ENCODE measurements around the gene DIS3L2. TPM values are rescaled to one million over a fixed set of nuclear protein-coding genes. Genes with fewer than 3 reads are reported as not detected.

Gene DIS3L2
- total RNA-seq, 2 donors from 2014 or later = 39.5 to 42.4 TPM

- WGBS, 2 experiments (ENCODE audit: insufficient coverage in 1 of 2, insufficient read length in 1 of 2) = 67 to 73% methylated on average over 7 to 12 of the region's 12 CpGs
- TF ChIP-seq, protein P1, sequence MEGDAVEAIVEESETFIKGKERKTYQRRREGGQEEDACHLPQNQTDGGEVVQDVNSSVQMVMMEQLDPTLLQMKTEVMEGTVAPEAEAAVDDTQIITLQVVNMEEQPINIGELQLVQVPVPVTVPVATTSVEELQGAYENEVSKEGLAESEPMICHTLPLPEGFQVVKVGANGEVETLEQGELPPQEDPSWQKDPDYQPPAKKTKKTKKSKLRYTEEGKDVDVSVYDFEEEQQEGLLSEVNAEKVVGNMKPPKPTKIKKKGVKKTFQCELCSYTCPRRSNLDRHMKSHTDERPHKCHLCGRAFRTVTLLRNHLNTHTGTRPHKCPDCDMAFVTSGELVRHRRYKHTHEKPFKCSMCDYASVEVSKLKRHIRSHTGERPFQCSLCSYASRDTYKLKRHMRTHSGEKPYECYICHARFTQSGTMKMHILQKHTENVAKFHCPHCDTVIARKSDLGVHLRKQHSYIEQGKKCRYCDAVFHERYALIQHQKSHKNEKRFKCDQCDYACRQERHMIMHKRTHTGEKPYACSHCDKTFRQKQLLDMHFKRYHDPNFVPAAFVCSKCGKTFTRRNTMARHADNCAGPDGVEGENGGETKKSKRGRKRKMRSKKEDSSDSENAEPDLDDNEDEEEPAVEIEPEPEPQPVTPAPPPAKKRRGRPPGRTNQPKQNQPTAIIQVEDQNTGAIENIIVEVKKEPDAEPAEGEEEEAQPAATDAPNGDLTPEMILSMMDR (conservative IDR thresholded peaks at IDR 0.05) = peak; percentile 93
- Mint-ChIP-seq H3K36me3 (ENCODE audit: low read depth) (no peaks in the 10 kb centered on the region), H3K4me3 (no peak overlapping the region), H3K27ac (no peak overlapping the region), H3K27me3 (ENCODE audit: insufficient read depth) (no peaks in the 10 kb centered on the region), H3K9me3 (no peaks in the 10 kb centered on the region), H3K4me1 (peaks cover 7% of the 10 kb centered on the region)
- no peaks in the 10 kb centered on the region for H3K27me3 ChIP-seq (ENCODE audit: control insufficient read depth, insufficient read depth, low read length, poor library complexity, severe bottlenecking)
- no peaks in the 10 kb centered on the region for H3K36me3 ChIP-seq (ENCODE audit: control insufficient read depth, insufficient read depth, low read length)
- H3K4me1 ChIP-seq (ENCODE audit: control insufficient read depth, insufficient read depth, low read length) = peaks cover 5% of the 10 kb centered on the region
- no peak overlapping the region for H3K9ac ChIP-seq (ENCODE audit: extremely low read depth, low read length, poor library complexity, severe bottlenecking)
- no peak overlapping the region for H3K27ac ChIP-seq (ENCODE audit: low read depth, low read length)
- H3K9me3 ChIP-seq (ENCODE audit: control insufficient read depth, low read length) = no peaks in the 10 kb centered on the region
- no peak overlapping the region for H3K4me3 ChIP-seq (ENCODE audit: low read length)
- DNase-seq = peak; percentile 98
These were observed 365.9 kb downstream of the DIS3L2 start for GRCh38 chr2:232327105-232328031.

DNA sequence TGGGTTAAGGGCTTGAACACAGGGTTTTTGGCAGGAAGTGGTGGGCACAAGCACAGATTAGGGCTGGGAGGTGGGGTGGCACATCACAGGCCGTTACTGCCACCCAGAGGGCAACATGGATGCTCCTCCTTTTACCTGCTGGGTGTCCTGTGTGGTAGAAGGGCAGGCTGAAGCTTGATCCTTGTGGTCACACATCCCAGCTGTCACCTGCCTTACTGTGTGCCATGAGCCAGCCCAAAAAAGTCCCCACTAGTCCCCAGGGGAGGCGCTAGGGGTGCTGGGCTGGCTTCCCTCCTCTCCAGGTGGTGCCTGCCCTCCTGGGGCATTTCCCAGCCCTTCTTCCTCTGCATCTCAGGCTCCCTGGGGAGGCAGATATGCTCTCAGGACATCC lies 366.5 kb downstream of the DIS3L2 start:
- Histone ChIP-seq H3K36me3 (ENCODE audit: control insufficient read depth, insufficient read depth, low read length) (no peaks in the 10 kb centered on the region), H3K9me3 (ENCODE audit: control insufficient read depth, low read length) (no peaks in the 10 kb centered on the region), H3K4me1 (ENCODE audit: control insufficient read depth, insufficient read depth, low read length) (peaks cover 5% of the 10 kb centered on the region), H3K4me3 (ENCODE audit: low read length) (no peak overlapping the region), H3K27me3 (ENCODE audit: control insufficient read depth, insufficient read depth, low read length, poor library complexity, severe bottlenecking) (no peaks in the 10 kb centered on the region), H3K9ac (ENCODE audit: extremely low read depth, low read length, poor library complexity, severe bottlenecking) (no peak overlapping the region), H3K27ac (ENCODE audit: low read depth, low read length) (no peak overlapping the region)
- Mint-ChIP-seq H3K4me3 (no peak overlapping the region), H3K9me3 (no peaks in the 10 kb centered on the region), H3K27me3 (ENCODE audit: insufficient read depth) (no peaks in the 10 kb centered on the region), H3K36me3 (ENCODE audit: low read depth) (no peaks in the 10 kb centered on the region), H3K27ac (no peak overlapping the region), H3K4me1 (peaks cover 7% of the 10 kb centered on the region)
- TF ChIP-seq, protein P1 (conservative IDR thresholded peaks at IDR 0.05) = no peak
- WGBS, 2 experiments (ENCODE audit: insufficient coverage in 1 of 2, insufficient read length in 1 of 2) = 77 to 80% methylated on average over 1 to 2 of the region's 2 CpGs
- peak; percentile 54 for DNase-seq

DNA sequence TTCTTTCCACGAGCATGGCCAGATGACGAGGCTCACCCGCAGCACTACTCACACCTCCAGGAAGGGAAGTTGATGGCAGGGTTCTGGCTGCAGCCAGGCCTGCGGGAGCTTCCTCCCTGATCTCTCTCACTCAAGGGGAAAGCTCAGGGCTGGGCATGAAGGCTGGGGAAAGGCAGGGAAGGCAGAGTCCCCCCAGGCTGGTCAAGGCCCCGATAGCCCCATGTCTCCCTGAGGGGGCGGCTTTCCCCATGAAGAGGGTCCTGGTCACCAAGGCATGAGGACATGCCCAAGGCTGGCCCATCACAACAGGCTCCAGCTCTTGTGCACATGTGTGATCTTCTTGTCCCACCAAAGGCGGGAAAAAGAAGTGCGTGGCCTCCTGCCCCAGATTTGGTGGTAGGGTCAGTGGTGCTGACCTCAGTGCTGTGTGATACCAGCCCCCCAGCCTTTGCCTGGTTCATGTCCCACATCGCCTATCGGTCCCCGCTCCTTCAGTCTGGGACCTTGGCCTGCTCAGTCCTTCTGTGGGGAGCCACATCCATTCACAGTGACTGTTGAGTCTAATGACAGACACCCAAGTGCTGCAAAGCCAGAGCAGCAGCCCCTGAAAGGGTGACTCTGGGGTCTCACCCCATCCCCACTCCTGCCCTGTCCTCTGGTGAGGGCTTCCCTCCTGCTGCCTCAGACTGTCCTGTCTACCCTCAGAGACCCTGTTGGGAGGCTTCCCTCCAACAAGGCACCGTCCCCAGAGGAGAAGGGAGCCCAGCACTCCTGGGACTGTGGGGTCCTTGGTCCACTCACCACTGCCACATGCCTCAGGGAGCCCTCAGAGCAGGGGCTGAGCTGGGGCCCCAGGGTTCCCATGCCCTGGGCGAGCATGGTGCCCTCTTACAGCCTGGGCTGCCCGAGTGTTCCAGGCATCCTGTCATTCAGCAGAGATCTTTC lies 367.3 kb downstream of the DIS3L2 start:
- whole genome bisulfite sequencing, 2 experiments (ENCODE audit: insufficient coverage in 1 of 2, insufficient read length in 1 of 2) = 91 to 96% methylated on average over 7 to 14 of the region's 14 CpGs
- Mint-ChIP-seq H3K27me3 (ENCODE audit: insufficient read depth) (no peaks in the 10 kb centered on the region), H3K9me3 (no peaks in the 10 kb centered on the region), H3K27ac (no peak overlapping the region), H3K4me3 (no peak overlapping the region), H3K4me1 (peaks cover 6% of the 10 kb centered on the region), H3K36me3 (ENCODE audit: low read depth) (no peaks in the 10 kb centered on the region)
- Histone ChIP-seq H3K4me1 (ENCODE audit: control insufficient read depth, insufficient read depth, low read length) (peaks cover 5% of the 10 kb centered on the region), H3K9me3 (ENCODE audit: control insufficient read depth, low read length) (no peaks in the 10 kb centered on the region), H3K36me3 (ENCODE audit: control insufficient read depth, insufficient read depth, low read length) (no peaks in the 10 kb centered on the region), H3K9ac (ENCODE audit: extremely low read depth, low read length, poor library complexity, severe bottlenecking) (no peak overlapping the region), H3K27me3 (ENCODE audit: control insufficient read depth, insufficient read depth, low read length, poor library complexity, severe bottlenecking) (no peaks in the 10 kb centered on the region), H3K27ac (ENCODE audit: low read depth, low read length) (no peak overlapping the region), H3K4me3 (ENCODE audit: low read length) (no peak overlapping the region)
- DNase-seq = peak; percentile 42
- TF ChIP-seq, protein P1 (conservative IDR thresholded peaks at IDR 0.05) = no peak

All from endodermal cell (in vitro differentiated cells).